Smooth muscle cell (in vitro differentiated cells): Measurements from ENCODE around the gene MSH3. TPM values are rescaled to one million over a fixed set of nuclear protein-coding genes. Genes with fewer than 3 reads are reported as not detected.

ENCODE experiments used
- DNase-seq: peaks from one replicate; lab custom pipeline; 2025; ENCODE audit not compliant: unreplicated experiment; lab: John Stamatoyannopoulos, UW
- H2AFZ ChIP-seq: fragments of 200-600 bp; sonication (generic); 2 replicates; pipeline ENCODE4 v1.6.0; 2016; ENCODE audit warnings: antibody characterized with exemption, low read depth, mild to moderate bottlenecking
- H3F3A ChIP-seq: fragments of 200-600 bp; sonication (generic); 2 replicates; pipeline ENCODE4 v1.6.0; 2017; ENCODE audit warnings: antibody characterized with exemption, low read depth
- H3K27ac ChIP-seq: fragments of 200-600 bp; sonication (generic); 2 replicates; pipeline ENCODE4 v1.5.1; 2016; ENCODE audit warnings: low read depth, mild to moderate bottlenecking
- H3K27me3 ChIP-seq: fragments of 200-600 bp; sonication (generic); 2 replicates; pipeline ENCODE4 v1.6.1; 2016; ENCODE audit warnings: low read depth, mild to moderate bottlenecking
- H3K36me3 ChIP-seq: fragments of 200-600 bp; sonication (generic); 2 replicates; pipeline ENCODE4 v1.5.1; 2016; ENCODE audit warnings: low read depth
- H3K4me1 ChIP-seq: fragments of 200-600 bp; sonication (generic); 2 replicates; pipeline ENCODE4 v1.5.1; 2016; ENCODE audit warnings: low read depth
- H3K4me2 ChIP-seq: fragments of 200-600 bp; sonication (generic); 2 replicates; pipeline ENCODE4 v1.6.0; 2016; ENCODE audit warnings: mild to moderate bottlenecking
- H3K4me3 ChIP-seq: fragments of 200-600 bp; sonication (generic); 2 replicates; pipeline ENCODE4 v1.5.1; 2016; ENCODE audit warnings: mild to moderate bottlenecking
- H3K79me2 ChIP-seq: fragments of 200-600 bp; sonication (generic); 2 replicates; pipeline ENCODE4 v1.6.0; 2016; ENCODE audit warnings: low read depth, mild to moderate bottlenecking
- H3K9ac ChIP-seq: fragments of 200-600 bp; sonication (generic); 2 replicates; pipeline ENCODE4 v1.6.0; 2016; ENCODE audit warnings: low read depth
- H3K9me3 ChIP-seq: fragments of 200-600 bp; sonication (generic); replicated peaks from 2 replicates; pipeline ENCODE4 v1.5.1; 2016; ENCODE audit warnings: low read depth
- H4K20me1 ChIP-seq: fragments of 200-600 bp; sonication (generic); 2 replicates; pipeline ENCODE4 v1.6.0; 2016; ENCODE audit warnings: low read depth
- CTCF ChIP-seq: fragments of 200-600 bp; sonication (generic); IDR thresholded peaks from 2 replicates; pipeline ENCODE4 v1.5.1; 2017; ENCODE audit warnings: borderline replicate concordance, mild to moderate bottlenecking, antibody characterized with exemption; ENCODE audit not compliant: insufficient read depth, poor library complexity, severe bottlenecking
- WGBS: methylation state at CpG from one replicate; pipeline ENCODE4 v1.1.7; 2016; ENCODE audit warnings: low lambda C conversion rate; 5-methylcytosine and 5-hydroxymethylcytosine counted together
- polyA plus RNA-seq: library from polyadenylated mRNA; unstranded; fragments of >200 nt; fragmentation: Nextera tagmentation; extraction: Ambion mirVana; gene quantifications from 2 replicates; pipeline ENCODE4 v1.2.1, GENCODE V29; 2016
- total RNA-seq: library from RNA; depleted of rRNA; stranded (reverse); fragments of >200 nt; gene quantifications from 2 replicates; pipeline ENCODE4 v1.2.3, GENCODE V29; 2014

MSH3 gene
- total and polyA plus RNA-seq, 2 experiments from 2014 or later = 5.1 to 12.6 TPM

- peaks cover 5% of the 10 kb centered on the region for H3K4me1 ChIP-seq
- DNase-seq = no peak
- H3K36me3 ChIP-seq = no peaks in the 10 kb centered on the region
- H3K27ac ChIP-seq = no peak overlapping the region
- no peak for TF ChIP-seq CTCF
- no peak overlapping the region for H3K9ac ChIP-seq
- no peaks in the 10 kb centered on the region for H4K20me1 ChIP-seq
- H2AFZ ChIP-seq = no peak overlapping the region
- no peaks in the 10 kb centered on the region for H3K79me2 ChIP-seq
- 99% methylated on average over 4 of the region's 4 CpGs for whole genome bisulfite sequencing
- H3K9me3 ChIP-seq = no peaks in the 10 kb centered on the region
- H3K4me3 ChIP-seq = no peak overlapping the region
- H3K4me2 ChIP-seq = no peak overlapping the region
- H3F3A ChIP-seq = no peaks in the 10 kb centered on the region
- no peaks in the 10 kb centered on the region for H3K27me3 ChIP-seq
These were observed 108.1 kb downstream of the MSH3 start for GRCh38 chr5:80762573-80762972.

GRCh38 chr5:80763211-80763610 is 108.8 kb downstream of the MSH3 start:
- H3K9ac ChIP-seq = no peak overlapping the region
- no peak overlapping the region for H3K4me3 ChIP-seq
- WGBS = 64% methylated on average over 3 of the region's 3 CpGs
- TF ChIP-seq CTCF = no peak
- no peaks in the 10 kb centered on the region for H3K9me3 ChIP-seq
- no peaks in the 10 kb centered on the region for H3K27me3 ChIP-seq
- H3K27ac ChIP-seq = no peak overlapping the region
- no peak overlapping the region for H2AFZ ChIP-seq
- H3F3A ChIP-seq = no peaks in the 10 kb centered on the region
- H3K36me3 ChIP-seq = no peaks in the 10 kb centered on the region
- H3K4me2 ChIP-seq = no peak overlapping the region
- H3K79me2 ChIP-seq = no peaks in the 10 kb centered on the region
- peaks cover 5% of the 10 kb centered on the region for H3K4me1 ChIP-seq
- no peak for DNase-seq
- H4K20me1 ChIP-seq = no peaks in the 10 kb centered on the region

GRCh38 chr5:80763873-80764647 is 109.6 kb downstream of the MSH3 start:
- Histone ChIP-seq H3K9ac (no peak overlapping the region), H3K27ac (no peak overlapping the region), H3K4me3 (no peak overlapping the region), H3K36me3 (no peaks in the 10 kb centered on the region), H4K20me1 (no peaks in the 10 kb centered on the region), H3K4me2 (no peak overlapping the region), H3F3A (no peaks in the 10 kb centered on the region), H2AFZ (no peak overlapping the region), H3K27me3 (no peaks in the 10 kb centered on the region), H3K4me1 (peaks cover 5% of the 10 kb centered on the region), H3K79me2 (no peaks in the 10 kb centered on the region), H3K9me3 (no peaks in the 10 kb centered on the region)
- TF ChIP-seq CTCF = no peak
- DNase-seq = no peak
- WGBS = 85% methylated on average over 5 of the region's 5 CpGs

- Histone ChIP-seq H3K27me3 (no peaks in the 10 kb centered on the region), H3K79me2 (no peaks in the 10 kb centered on the region), H3K4me2 (no peak overlapping the region), H3K9me3 (no peaks in the 10 kb centered on the region), H3K9ac (no peak overlapping the region), H4K20me1 (no peaks in the 10 kb centered on the region), H3K36me3 (no peaks in the 10 kb centered on the region), H3F3A (no peaks in the 10 kb centered on the region), H2AFZ (no peak overlapping the region), H3K27ac (no peak overlapping the region), H3K4me3 (no peak overlapping the region), H3K4me1 (peaks cover 5% of the 10 kb centered on the region)
- TF ChIP-seq CTCF = no peak
- 100% methylated on average over 1 of the region's 1 CpG for WGBS
- DNase-seq = no peak
These were observed 110.3 kb downstream of the MSH3 start for GRCh38 chr5:80764786-80765185.
